Gastrocnemius medialis (tissue), 4 donors: ENCODE results near the gene DENND2D.

Experiments used
- POLR2A ChIP-seq, 2 donors: fragments of 450-650 bp; IDR thresholded peaks; one replicate each; pipeline ENCODE4 v1.6.1; 2017; ENCODE audit warnings: antibody characterized with exemption in 2 of 2, mild to moderate bottlenecking in 2 of 2, moderate library complexity in 2 of 2
- TF ChIP-seq, protein P1 (sequence below), 5 experiments: fragments of 450-650 bp in 3 of 5; fragments of 200-600 bp in 2 of 5; sonication (generic) in 2 of 5; IDR thresholded peaks in 4 of 5; conservative IDR thresholded peaks in 1 of 5; 1 replicate in 4 of 5; 2 replicates in 1 of 5; pipeline ENCODE4 v1.5.1; 2016 to 2019; ENCODE audit warnings: antibody characterized with exemption in 5 of 5, mild to moderate bottlenecking in 3 of 5, moderate library complexity in 3 of 5

DNA sequence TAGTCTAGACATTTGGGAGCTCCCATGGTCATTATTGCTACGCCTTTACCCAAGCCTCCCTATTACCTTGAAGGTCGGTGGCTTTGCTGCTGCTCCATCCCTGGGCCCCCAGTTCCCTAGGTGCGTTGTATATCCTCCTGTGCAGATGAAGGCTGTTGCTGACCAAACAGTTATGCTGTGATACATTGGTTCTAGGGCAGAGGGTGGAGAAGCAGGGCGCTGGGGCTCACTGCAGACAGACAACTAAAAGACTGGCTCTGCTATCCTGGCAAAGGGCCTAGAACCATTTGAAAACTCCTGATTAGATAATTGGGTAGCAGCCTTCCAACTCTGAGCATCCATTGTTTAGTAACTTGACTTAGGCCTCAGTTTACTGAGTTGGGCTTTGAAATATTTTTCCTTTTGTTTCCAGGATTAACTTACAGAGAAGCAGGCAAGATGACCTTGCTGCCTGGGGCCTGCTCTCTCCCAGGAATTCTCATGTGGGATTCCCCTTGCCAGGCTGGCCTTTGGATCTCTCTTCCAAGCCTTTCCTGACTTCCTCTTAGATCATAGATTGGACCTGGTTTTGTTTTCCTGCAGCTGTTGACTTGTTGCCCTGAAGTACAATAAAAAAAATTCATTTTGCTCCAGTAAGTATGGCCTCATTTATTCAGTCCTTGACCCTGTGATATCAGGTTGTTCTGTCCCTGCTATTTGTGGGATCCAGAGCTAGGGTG is 42.5 kb upstream of the DENND2D start:
- TF ChIP-seq, protein P1, sequence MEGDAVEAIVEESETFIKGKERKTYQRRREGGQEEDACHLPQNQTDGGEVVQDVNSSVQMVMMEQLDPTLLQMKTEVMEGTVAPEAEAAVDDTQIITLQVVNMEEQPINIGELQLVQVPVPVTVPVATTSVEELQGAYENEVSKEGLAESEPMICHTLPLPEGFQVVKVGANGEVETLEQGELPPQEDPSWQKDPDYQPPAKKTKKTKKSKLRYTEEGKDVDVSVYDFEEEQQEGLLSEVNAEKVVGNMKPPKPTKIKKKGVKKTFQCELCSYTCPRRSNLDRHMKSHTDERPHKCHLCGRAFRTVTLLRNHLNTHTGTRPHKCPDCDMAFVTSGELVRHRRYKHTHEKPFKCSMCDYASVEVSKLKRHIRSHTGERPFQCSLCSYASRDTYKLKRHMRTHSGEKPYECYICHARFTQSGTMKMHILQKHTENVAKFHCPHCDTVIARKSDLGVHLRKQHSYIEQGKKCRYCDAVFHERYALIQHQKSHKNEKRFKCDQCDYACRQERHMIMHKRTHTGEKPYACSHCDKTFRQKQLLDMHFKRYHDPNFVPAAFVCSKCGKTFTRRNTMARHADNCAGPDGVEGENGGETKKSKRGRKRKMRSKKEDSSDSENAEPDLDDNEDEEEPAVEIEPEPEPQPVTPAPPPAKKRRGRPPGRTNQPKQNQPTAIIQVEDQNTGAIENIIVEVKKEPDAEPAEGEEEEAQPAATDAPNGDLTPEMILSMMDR (IDR thresholded peaks at IDR 0.05 in 4 of 5, conservative IDR thresholded peaks at IDR 0.05 in 1 of 5), result no peak
- no peak for TF ChIP-seq POLR2A (IDR thresholded peaks at IDR 0.05)
